Measurements from ENCODE around the gene UBE2F. TPM values are rescaled to one million over a fixed set of nuclear protein-coding genes. Genes with fewer than 3 reads are reported as not detected.

Gene UBE2F
- total RNA-seq, 1 experiment from 2014 or later = 62.1 TPM

DNA sequence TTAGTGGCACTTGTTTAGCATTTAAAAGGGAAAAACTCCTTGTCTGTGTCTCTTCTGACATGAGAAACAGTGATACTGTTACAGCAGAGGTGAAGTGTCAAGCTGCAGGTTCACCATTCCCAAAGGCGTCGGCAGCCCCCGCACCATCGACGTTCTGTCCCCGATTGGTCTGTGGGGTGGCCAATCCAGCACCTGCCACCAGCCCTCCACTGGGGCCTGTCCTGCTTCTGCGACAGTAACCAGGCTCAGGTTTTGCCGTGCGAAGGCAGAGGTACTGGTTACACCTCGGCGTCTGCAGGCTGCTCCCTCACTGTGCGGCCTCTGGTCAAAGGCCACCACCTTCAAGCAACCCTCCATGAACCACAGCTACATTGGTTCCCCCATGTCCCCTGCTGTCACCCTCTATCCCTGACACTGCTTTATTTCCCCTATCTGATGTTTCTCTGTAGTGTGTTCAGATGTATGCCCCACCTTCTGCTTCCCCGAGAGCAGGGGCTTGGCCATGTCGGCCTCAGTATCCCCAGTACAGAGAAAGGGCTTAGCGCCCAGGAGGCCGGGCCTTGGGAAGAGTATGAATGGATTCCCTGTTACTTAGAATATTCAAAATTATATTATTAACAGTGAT lies 124.7 kb downstream of the UBE2F start:
- H2BK15ac ChIP-seq (ENCODE audit: low read depth, low read length) = no peak overlapping the region
- WGBS (ENCODE audit: extremely low coverage, insufficient read length, low lambda C conversion rate) = no CpG with 5 or more reads among the region's 16 CpGs
- H3K36me3 Mint-ChIP-seq (ENCODE audit: insufficient read depth in 1 of 3, low read depth in 3 of 3) = peaks cover 23 to 66% (median 29%) of the 10 kb centered on the region in 3 experiments; a peak in 6 of 7 replicates
- no peaks in the 10 kb centered on the region for H4K20me1 ChIP-seq (ENCODE audit: control insufficient read depth, insufficient read depth, insufficient read length)
- peaks cover 3% of the 10 kb centered on the region; the same call in 1 of the 2 replicates for H3K4me1 ChIP-seq (ENCODE audit: insufficient read depth, low read length)
- no peak overlapping the region for H4K91ac ChIP-seq (ENCODE audit: insufficient read length, low read depth, low read length)
- H2BK12ac ChIP-seq (ENCODE audit: insufficient read length, low read depth, low read length) = no peak overlapping the region
- H3K9me3 ChIP-seq (ENCODE audit: control insufficient read depth, low read depth, low read length) = no peaks in the 10 kb centered on the region
- H3K79me2 ChIP-seq (ENCODE audit: insufficient read depth, low read length) = no peaks in the 10 kb centered on the region
- no peak overlapping the region for H2BK5ac ChIP-seq (ENCODE audit: insufficient read length, low read length)
- no peaks in the 10 kb centered on the region for H3K23me2 ChIP-seq (ENCODE audit: insufficient read length, low read depth, low read length, poor library complexity, severe bottlenecking)
- H3K4me2 ChIP-seq (ENCODE audit: insufficient read depth, insufficient read length, low read length) = no peak overlapping the region
- H3K27me3 Mint-ChIP-seq (ENCODE audit: low read depth) = peaks cover 2% of the 10 kb centered on the region
- H3K4me1 Mint-ChIP-seq = peaks cover 14 to 22% of the 10 kb centered on the region in 2 experiments
- no peak overlapping the region for H4K5ac ChIP-seq (ENCODE audit: insufficient read length, low read depth, low read length)
- H2BK20ac ChIP-seq (ENCODE audit: low read depth, low read length, poor library complexity, severe bottlenecking) = no peak overlapping the region
- H2BK120ac ChIP-seq (ENCODE audit: low read depth, low read length, poor library complexity, severe bottlenecking) = no peak overlapping the region
- H4K8ac ChIP-seq (replicated peaks; ENCODE audit: insufficient read length, low read depth, low read length) = no peak overlapping the region
- no peak overlapping the region for H3K4ac ChIP-seq (ENCODE audit: low read depth, low read length)
- H3K9me3 Mint-ChIP-seq = no peaks in the 10 kb centered on the region
- no peaks in the 10 kb centered on the region for H3K79me1 ChIP-seq (ENCODE audit: insufficient read depth, low read depth, low read length, poor library complexity, severe bottlenecking)
- no peak overlapping the region for H3T11ph ChIP-seq (ENCODE audit: low read length)
- H2AK5ac ChIP-seq (ENCODE audit: insufficient read length, low read length) = no peak overlapping the region
- TF ChIP-seq, protein P1, sequence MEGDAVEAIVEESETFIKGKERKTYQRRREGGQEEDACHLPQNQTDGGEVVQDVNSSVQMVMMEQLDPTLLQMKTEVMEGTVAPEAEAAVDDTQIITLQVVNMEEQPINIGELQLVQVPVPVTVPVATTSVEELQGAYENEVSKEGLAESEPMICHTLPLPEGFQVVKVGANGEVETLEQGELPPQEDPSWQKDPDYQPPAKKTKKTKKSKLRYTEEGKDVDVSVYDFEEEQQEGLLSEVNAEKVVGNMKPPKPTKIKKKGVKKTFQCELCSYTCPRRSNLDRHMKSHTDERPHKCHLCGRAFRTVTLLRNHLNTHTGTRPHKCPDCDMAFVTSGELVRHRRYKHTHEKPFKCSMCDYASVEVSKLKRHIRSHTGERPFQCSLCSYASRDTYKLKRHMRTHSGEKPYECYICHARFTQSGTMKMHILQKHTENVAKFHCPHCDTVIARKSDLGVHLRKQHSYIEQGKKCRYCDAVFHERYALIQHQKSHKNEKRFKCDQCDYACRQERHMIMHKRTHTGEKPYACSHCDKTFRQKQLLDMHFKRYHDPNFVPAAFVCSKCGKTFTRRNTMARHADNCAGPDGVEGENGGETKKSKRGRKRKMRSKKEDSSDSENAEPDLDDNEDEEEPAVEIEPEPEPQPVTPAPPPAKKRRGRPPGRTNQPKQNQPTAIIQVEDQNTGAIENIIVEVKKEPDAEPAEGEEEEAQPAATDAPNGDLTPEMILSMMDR (conservative IDR thresholded peaks at IDR 0.05) = no peak
- H3K4me3 Mint-ChIP-seq = no peak overlapping the region
- no peak overlapping the region for H3K56ac ChIP-seq (ENCODE audit: insufficient read length, low read depth, low read length)
- no peak overlapping the region for H3K23ac ChIP-seq (ENCODE audit: insufficient read length, low read depth, low read length)
- H3K14ac ChIP-seq (ENCODE audit: insufficient read depth, low read length) = no peak overlapping the region
- no peak overlapping the region for H3K27ac ChIP-seq (ENCODE audit: insufficient read length, low read depth, low read length)
- peak overlapping the region in 1 of 3 experiments; percentile 50; a peak in 1 of 7 replicates for H3K27ac Mint-ChIP-seq
- H3K9ac ChIP-seq (ENCODE audit: extremely low read depth, insufficient read length, low read length) = no peak overlapping the region
- no peak overlapping the region for H2AFZ ChIP-seq (ENCODE audit: low read length)
- H3K27me3 ChIP-seq (ENCODE audit: insufficient read depth, low read length) = no peaks in the 10 kb centered on the region
- DNase-seq = no peak
- H3K18ac ChIP-seq (ENCODE audit: insufficient read length, low read depth, low read length) = no peak overlapping the region

Other genes starting within 250 kb of the UBE2F start
- gene RBM44, start 168.2 kb upstream of the UBE2F start, total RNA-seq (2021) = 0.15 and 0.22 TPM in 2 replicates
- gene RAMP1, start 107.4 kb upstream of the UBE2F start, total RNA-seq (2021) = 0.63 and 0.75 TPM in 2 replicates
- 53.4 and 55.3 TPM in 2 replicates for gene SCLY, start 94.0 kb downstream of the UBE2F start, total RNA-seq (2021)
- gene ESPNL, start 133.3 kb downstream of the UBE2F start, total RNA-seq (2021) = 0.17 and 0.37 TPM in 2 replicates
- not detected in 2 replicates for gene KLHL30, start 171.7 kb downstream of the UBE2F start, total RNA-seq (2021)
- 2.0 and 2.1 TPM in 2 replicates for gene ERFE, start 192.0 kb downstream of the UBE2F start, total RNA-seq (2021)
- 40.3 and 41.5 TPM in 2 replicates for gene ILKAP, start 236.7 kb downstream of the UBE2F start, total RNA-seq (2021)

All from H9 (cell line).